Mammary epithelial cell (primary cell): Measurements from ENCODE around the gene PVALEF.

Experiments
- EZH2 ChIP-seq: IDR thresholded peaks from 2 replicates; pipeline ENCODE4 v1.6.1; 2012; ENCODE audit warnings: low read length, inconsistent platforms, borderline replicate concordance
- TF ChIP-seq, protein P1 (sequence below), 2 donors: IDR thresholded peaks in 1 of 2; conservative IDR thresholded peaks in 1 of 2; 2 replicates each; pipeline ENCODE4 v1.5.1; 2011 to 2012; ENCODE audit warnings: inconsistent platforms in 2 of 2, low read length in 2 of 2, mild to moderate bottlenecking in 2 of 2, control low read depth in 1 of 2, low read depth in 1 of 2; ENCODE audit not compliant: insufficient read depth in 1 of 2; ENCODE audit errors: extremely low read depth in 1 of 2

GRCh38 chr17:81117672-81118198 is 47.6 kb upstream of the PVALEF start:
- TF ChIP-seq, protein P1, sequence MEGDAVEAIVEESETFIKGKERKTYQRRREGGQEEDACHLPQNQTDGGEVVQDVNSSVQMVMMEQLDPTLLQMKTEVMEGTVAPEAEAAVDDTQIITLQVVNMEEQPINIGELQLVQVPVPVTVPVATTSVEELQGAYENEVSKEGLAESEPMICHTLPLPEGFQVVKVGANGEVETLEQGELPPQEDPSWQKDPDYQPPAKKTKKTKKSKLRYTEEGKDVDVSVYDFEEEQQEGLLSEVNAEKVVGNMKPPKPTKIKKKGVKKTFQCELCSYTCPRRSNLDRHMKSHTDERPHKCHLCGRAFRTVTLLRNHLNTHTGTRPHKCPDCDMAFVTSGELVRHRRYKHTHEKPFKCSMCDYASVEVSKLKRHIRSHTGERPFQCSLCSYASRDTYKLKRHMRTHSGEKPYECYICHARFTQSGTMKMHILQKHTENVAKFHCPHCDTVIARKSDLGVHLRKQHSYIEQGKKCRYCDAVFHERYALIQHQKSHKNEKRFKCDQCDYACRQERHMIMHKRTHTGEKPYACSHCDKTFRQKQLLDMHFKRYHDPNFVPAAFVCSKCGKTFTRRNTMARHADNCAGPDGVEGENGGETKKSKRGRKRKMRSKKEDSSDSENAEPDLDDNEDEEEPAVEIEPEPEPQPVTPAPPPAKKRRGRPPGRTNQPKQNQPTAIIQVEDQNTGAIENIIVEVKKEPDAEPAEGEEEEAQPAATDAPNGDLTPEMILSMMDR (conservative IDR thresholded peaks at IDR 0.05 in 1 of 2, IDR thresholded peaks at IDR 0.05 in 1 of 2; ENCODE audit: extremely low read depth in 1 of 2, insufficient read depth in 1 of 2, low read depth in 1 of 2, low read length in 2 of 2), result no peak
- no peak for TF ChIP-seq EZH2
